AG09319 (cell line): ENCODE results near the gene FBXO10.

Source experiments
- DNase-seq: peaks from one replicate; pipeline ENCODE4 v3.0.0-alpha.2; 2010; ENCODE audit warnings: low read depth; ENCODE audit errors: extremely low read depth
- TF ChIP-seq, protein P1 (sequence below): IDR thresholded peaks from 2 replicates; pipeline ENCODE4 v1.5.1; 2011; ENCODE audit warnings: low read depth, mild to moderate bottlenecking, inconsistent platforms, low read length, moderate library complexity

The FBXO10 gene

GRCh38 chr9:37561682-37562081 lies 14.5 kb downstream of the FBXO10 start:
- TF ChIP-seq, protein P1, sequence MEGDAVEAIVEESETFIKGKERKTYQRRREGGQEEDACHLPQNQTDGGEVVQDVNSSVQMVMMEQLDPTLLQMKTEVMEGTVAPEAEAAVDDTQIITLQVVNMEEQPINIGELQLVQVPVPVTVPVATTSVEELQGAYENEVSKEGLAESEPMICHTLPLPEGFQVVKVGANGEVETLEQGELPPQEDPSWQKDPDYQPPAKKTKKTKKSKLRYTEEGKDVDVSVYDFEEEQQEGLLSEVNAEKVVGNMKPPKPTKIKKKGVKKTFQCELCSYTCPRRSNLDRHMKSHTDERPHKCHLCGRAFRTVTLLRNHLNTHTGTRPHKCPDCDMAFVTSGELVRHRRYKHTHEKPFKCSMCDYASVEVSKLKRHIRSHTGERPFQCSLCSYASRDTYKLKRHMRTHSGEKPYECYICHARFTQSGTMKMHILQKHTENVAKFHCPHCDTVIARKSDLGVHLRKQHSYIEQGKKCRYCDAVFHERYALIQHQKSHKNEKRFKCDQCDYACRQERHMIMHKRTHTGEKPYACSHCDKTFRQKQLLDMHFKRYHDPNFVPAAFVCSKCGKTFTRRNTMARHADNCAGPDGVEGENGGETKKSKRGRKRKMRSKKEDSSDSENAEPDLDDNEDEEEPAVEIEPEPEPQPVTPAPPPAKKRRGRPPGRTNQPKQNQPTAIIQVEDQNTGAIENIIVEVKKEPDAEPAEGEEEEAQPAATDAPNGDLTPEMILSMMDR = no peak
- DNase-seq = no peak

- TF ChIP-seq, protein P1 = no peak
- DNase-seq = no peak
Measured at GRCh38 chr9:37559855-37560592, 16.2 kb downstream of the FBXO10 start.

GRCh38 chr9:37559125-37559524 lies 17.1 kb downstream of the FBXO10 start:
- DNase-seq = no peak
- TF ChIP-seq, protein P1 = no peak

GRCh38 chr9:37555786-37556185 lies 20.4 kb downstream of the FBXO10 start:
- TF ChIP-seq, protein P1 = no peak
- no peak for DNase-seq

DNA sequence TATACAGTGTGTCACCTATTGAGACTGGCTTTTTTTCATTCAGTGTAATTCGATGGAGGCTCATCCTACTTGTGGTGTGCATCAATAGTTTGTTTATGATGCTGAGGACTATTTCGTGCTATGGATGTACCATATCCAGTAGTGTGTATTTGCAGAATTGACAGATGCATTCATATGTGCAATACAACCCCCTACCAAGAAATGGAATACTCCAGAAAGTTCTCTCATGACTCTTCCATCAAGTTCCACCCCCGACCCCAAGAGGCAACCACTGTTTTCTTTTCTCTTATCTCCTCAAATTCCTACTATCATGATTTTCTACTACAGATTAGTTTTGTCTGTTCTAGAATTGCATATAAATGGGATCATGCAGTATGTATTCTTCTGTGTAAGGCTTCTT lies 21.9 kb downstream of the FBXO10 start:
- TF ChIP-seq, protein P1 = no peak

GRCh38 chr9:37551888-37552287 lies 24.3 kb downstream of the FBXO10 start:
- TF ChIP-seq, protein P1 = no peak
- no peak for DNase-seq

More for the DNA sequence above, 21.9 kb downstream of the FBXO10 start:
- no peak for DNase-seq

- TF ChIP-seq, protein P1 = no peak
- DNase-seq = no peak
Measured at GRCh38 chr9:37551468-37551867, 24.7 kb downstream of the FBXO10 start.
